OCI-LY7 (cell line): ENCODE results near the gene TJP2. TPM values are rescaled to one million over a fixed set of nuclear protein-coding genes. Genes with fewer than 3 reads are reported as not detected.
A peak's percentile ranks its signal among the peaks of the same experiment; 100 is the strongest.

Experiments
- BruUV-seq: library from RNA; stranded (reverse); fragments of 400-500 nt; replicated peaks from 2 replicates; lab custom pipeline; 2021; lab: Mats Ljungman, UMichigan
- CTCF ChIA-PET: fragments of 300-600 bp; sonication (Branson Sonifier 250); formaldehyde crosslinking; loops from one replicate; lab custom pipeline; 2022; ENCODE audit warnings: antibody characterized with exemption; ENCODE audit not compliant: unreplicated experiment; lab: Charles Lee
- POLR2A ChIA-PET: fragments of 300-600 bp; sonication (Branson Sonifier 250); formaldehyde crosslinking; loops from one replicate; lab custom pipeline; 2022; ENCODE audit warnings: antibody characterized with exemption; lab: Charles Lee
- DNase-seq: peaks from one replicate; pipeline ENCODE4 v3.0.0-alpha.2; 2015; ENCODE audit warnings: low spot score
- H2AFZ ChIP-seq: fragments of 200-600 bp; sonication (generic), shearing (Covaris generic); 2 replicates; pipeline ENCODE4 v1.6.1; 2014; ENCODE audit warnings: mild to moderate bottlenecking, antibody characterized with exemption, low read length, moderate library complexity
- H3K27ac ChIP-seq: fragments of 200-600 bp; sonication (generic); 2 replicates; pipeline ENCODE4 v1.5.1; 2014; ENCODE audit warnings: mixed run types, low read depth, mild to moderate bottlenecking, moderate library complexity, low read length, inconsistent platforms; ENCODE audit not compliant: poor library complexity, severe bottlenecking
- H3K36me3 ChIP-seq: fragments of 200-600 bp; sonication (generic); 2 replicates; pipeline ENCODE4 v1.6.1; 2014; ENCODE audit warnings: mild to moderate bottlenecking, antibody characterized with exemption, low read length, moderate library complexity, mixed read lengths; ENCODE audit not compliant: insufficient read depth
- H3K4me1 ChIP-seq: fragments of 200-600 bp; sonication (generic); 2 replicates; pipeline ENCODE4 v1.5.1; 2014; ENCODE audit warnings: mild to moderate bottlenecking, low read length; ENCODE audit not compliant: insufficient read depth, poor library complexity, severe bottlenecking
- H3K4me2 ChIP-seq: fragments of 200-600 bp; sonication (generic); 2 replicates; pipeline ENCODE4 v1.6.1; 2014; ENCODE audit warnings: mild to moderate bottlenecking, low read length
- H3K4me3 ChIP-seq: fragments of 200-600 bp; sonication (generic); 2 replicates; pipeline ENCODE4 v1.5.1; 2014; ENCODE audit warnings: mild to moderate bottlenecking, low read depth, low read length; ENCODE audit not compliant: poor library complexity, severe bottlenecking
- H3K79me2 ChIP-seq: fragments of 200-600 bp; sonication (generic); 2 replicates; pipeline ENCODE4 v1.6.1; 2016; ENCODE audit warnings: low read depth, mild to moderate bottlenecking, low read length, moderate library complexity, mixed read lengths; ENCODE audit not compliant: insufficient read depth
- H3K9me2 ChIP-seq: fragments of 200-600 bp; sonication (generic); 2 replicates; pipeline ENCODE4 v1.6.1; 2016; ENCODE audit warnings: mild to moderate bottlenecking, low read length, mixed read lengths; ENCODE audit not compliant: insufficient read depth
- H3K9me3 ChIP-seq: fragments of 200-600 bp; sonication (generic); 2 replicates; pipeline ENCODE4 v1.6.1; 2014; ENCODE audit warnings: mild to moderate bottlenecking, mixed run types, low read length, mixed read lengths
- H4K20me1 ChIP-seq: fragments of 200-600 bp; sonication (generic); 2 replicates; pipeline ENCODE4 v1.6.1; 2014; ENCODE audit warnings: mild to moderate bottlenecking, antibody characterized with exemption, low read length, moderate library complexity, mixed read lengths; ENCODE audit not compliant: insufficient read depth
- EZH2phosphoT487 ChIP-seq: fragments of 200-600 bp; sonication (generic); IDR thresholded peaks from 2 replicates; pipeline ENCODE4 v1.6.1; 2018; ENCODE audit warnings: low read depth, borderline replicate concordance, mild to moderate bottlenecking, mixed run types, antibody characterized with exemption, low read length, moderate library complexity, mixed read lengths
- intact Hi-C: fragments of 100-400 bp; cut with micrococcal nuclease; formaldehyde crosslinking; loops from one replicate; pipeline ENCODE4 v1.10.0; 2022; ENCODE audit not compliant: unreplicated experiment
- total RNA-seq, 2 experiments: library from RNA; depleted of rRNA in 1 of 2; stranded (reverse); fragments of >200 nt in 1 of 2; shearing (Covaris generic) in 1 of 2; gene quantifications; 2 replicates each; pipeline ENCODE4 v1.2.3, GENCODE V29; 2014 to 2022
- TF ChIP-seq, protein P1 (sequence below): fragments of 200-600 bp; sonication (generic); conservative IDR thresholded peaks from 2 replicates; pipeline ENCODE4 v1.5.1; 2014; ENCODE audit warnings: mild to moderate bottlenecking, antibody characterized with exemption, low read length, moderate library complexity, mixed read lengths

TJP2 gene
- total RNA-seq, 2 experiments from 2014 or later: 15.1 to 18.0 TPM

DNA sequence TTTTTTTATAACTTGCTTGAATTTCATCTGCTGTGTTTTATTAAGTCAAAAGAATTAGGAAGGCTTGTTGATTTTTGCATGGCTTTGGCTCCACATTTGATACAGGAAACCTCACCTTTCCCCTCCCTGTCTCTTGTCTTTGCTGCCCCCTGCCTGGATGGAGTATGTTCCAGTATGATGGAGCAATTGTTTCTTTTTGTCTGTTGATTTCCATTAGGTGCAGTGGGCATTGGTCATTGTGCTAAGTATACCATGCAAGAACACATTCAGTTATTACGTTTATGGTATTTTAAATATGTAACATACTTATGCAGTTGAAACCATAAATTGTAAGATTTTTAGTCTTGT is 19.6 kb downstream of the TJP2 start:
- Histone ChIP-seq H3K27ac (peak overlapping the region; percentile 66), H3K4me1 (peaks cover 56% of the 10 kb centered on the region), H2AFZ (peak overlapping the region; percentile 20; the same call in 1 of the 2 replicates), H3K36me3 (no peaks in the 10 kb centered on the region), H3K9me3 (no peaks in the 10 kb centered on the region), H4K20me1 (no peaks in the 10 kb centered on the region), H3K4me2 (peak overlapping the region; percentile 81), H3K4me3 (peak overlapping the region; percentile 10), H3K79me2 (no peaks in the 10 kb centered on the region), H3K9me2 (no peaks in the 10 kb centered on the region)
- CTCF ChIA-PET: interaction anchor here (0.5 to 0.7 kb wide), 3 partner anchors 140 to 158 kb away, joined by 3 read pairs; partner anchors contain the start of gene FXN
- intact Hi-C loops: loop anchor here (1.0 to 5.0 kb wide), 3 partner anchors 71 to 156 kb away; partner anchors contain the start of gene FXN
- no TSS peak for BruUV-seq
- no peak for TF ChIP-seq EZH2phosphoT487
- TF ChIP-seq, protein P1, sequence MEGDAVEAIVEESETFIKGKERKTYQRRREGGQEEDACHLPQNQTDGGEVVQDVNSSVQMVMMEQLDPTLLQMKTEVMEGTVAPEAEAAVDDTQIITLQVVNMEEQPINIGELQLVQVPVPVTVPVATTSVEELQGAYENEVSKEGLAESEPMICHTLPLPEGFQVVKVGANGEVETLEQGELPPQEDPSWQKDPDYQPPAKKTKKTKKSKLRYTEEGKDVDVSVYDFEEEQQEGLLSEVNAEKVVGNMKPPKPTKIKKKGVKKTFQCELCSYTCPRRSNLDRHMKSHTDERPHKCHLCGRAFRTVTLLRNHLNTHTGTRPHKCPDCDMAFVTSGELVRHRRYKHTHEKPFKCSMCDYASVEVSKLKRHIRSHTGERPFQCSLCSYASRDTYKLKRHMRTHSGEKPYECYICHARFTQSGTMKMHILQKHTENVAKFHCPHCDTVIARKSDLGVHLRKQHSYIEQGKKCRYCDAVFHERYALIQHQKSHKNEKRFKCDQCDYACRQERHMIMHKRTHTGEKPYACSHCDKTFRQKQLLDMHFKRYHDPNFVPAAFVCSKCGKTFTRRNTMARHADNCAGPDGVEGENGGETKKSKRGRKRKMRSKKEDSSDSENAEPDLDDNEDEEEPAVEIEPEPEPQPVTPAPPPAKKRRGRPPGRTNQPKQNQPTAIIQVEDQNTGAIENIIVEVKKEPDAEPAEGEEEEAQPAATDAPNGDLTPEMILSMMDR: 0 out of 2 replicates have a peak, but pooled peaks have one; percentile 3
- peak; percentile 53 for DNase-seq
- POLR2A ChIA-PET: interaction anchor here (0.5 to 1.4 kb wide), 7 partner anchors 9 to 641 kb away, joined by 3 to 7 read pairs (median 3); no protein-coding TSS in a partner anchor

DNA sequence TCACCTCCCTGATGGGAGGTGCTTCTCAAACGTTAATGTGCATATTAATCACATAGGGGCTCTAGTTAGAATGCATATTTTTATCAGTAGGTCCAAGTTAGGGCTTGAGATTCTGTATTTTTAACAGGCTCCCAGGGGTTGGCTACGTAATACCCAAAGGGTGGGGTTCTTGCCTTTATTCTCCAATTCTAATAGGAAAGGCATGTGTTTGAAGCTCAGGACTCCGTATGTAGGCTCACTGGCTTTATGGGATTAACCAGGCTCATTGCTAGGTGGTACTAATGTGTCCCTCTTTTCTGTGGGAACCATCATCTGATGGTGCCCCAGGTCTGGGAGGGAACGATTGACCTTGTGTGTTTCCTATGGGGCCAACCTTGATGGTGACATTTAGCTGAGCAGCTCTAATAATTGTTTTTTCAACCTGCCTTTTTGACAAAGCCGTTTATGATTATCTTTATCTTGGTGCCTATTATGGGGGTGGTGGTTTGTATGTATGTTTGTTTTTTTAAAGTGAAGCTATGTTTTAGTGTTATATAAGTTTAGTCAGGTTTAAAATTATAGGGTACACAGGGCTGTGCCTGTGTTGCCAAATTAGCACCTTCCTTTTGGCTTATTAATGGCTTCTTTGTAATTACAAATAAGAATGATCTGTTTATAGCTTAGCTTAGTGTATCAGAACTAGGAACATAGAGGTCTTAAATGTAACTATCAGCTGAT is 20.8 kb downstream of the TJP2 start:
- no peak overlapping the region for H3K4me2 ChIP-seq
- ChIA-PET POLR2A (interaction anchor here (0.6 to 1.4 kb wide), 13 partner anchors 8 to 633 kb away, joined by 3 to 5 read pairs (median 3); no protein-coding TSS in a partner anchor), CTCF (no interaction called here)
- H3K4me1 ChIP-seq: peaks cover 56% of the 10 kb centered on the region
- no peaks in the 10 kb centered on the region for H3K36me3 ChIP-seq
- H3K9me2 ChIP-seq: no peaks in the 10 kb centered on the region
- H3K27ac ChIP-seq: no peak overlapping the region
- no peaks in the 10 kb centered on the region for H4K20me1 ChIP-seq
- no peak for DNase-seq
- no peaks in the 10 kb centered on the region for H3K9me3 ChIP-seq
- intact Hi-C loops: loop anchor here (5.0 kb wide), 2 partner anchors 73 to 158 kb away; partner anchors contain the start of gene FXN
- no TSS peak for BruUV-seq
- H3K79me2 ChIP-seq: no peaks in the 10 kb centered on the region
- no peak overlapping the region for H3K4me3 ChIP-seq
- TF ChIP-seq, protein P1: no peak
- no peak for TF ChIP-seq EZH2phosphoT487
- H2AFZ ChIP-seq: no peak overlapping the region

- H3K27ac ChIP-seq: no peak overlapping the region
- no peak overlapping the region for H2AFZ ChIP-seq
- CTCF ChIA-PET: no interaction called here
- intact Hi-C loops: no loop called here
- peaks cover 48% of the 10 kb centered on the region for H3K4me1 ChIP-seq
- no peak for TF ChIP-seq EZH2phosphoT487
- TF ChIP-seq, protein P1: no peak
- H3K9me2 ChIP-seq: no peaks in the 10 kb centered on the region
- no peaks in the 10 kb centered on the region for H4K20me1 ChIP-seq
- H3K79me2 ChIP-seq: no peaks in the 10 kb centered on the region
- DNase-seq: no peak
- no peaks in the 10 kb centered on the region for H3K9me3 ChIP-seq
- no peaks in the 10 kb centered on the region for H3K36me3 ChIP-seq
- H3K4me2 ChIP-seq: no peak overlapping the region
- H3K4me3 ChIP-seq: no peak overlapping the region
- POLR2A ChIA-PET: interaction anchor here (0.6 to 1.4 kb wide), 5 partner anchors 9 to 634 kb away, joined by 3 to 5 read pairs (median 3); no protein-coding TSS in a partner anchor
- no TSS peak for BruUV-seq
Observed at GRCh38 chr9:69195668-69196067, 21.6 kb downstream of the TJP2 start.
